MCF 10A (cell line): ENCODE results near the gene GMDS. TPM values are rescaled to one million over a fixed set of nuclear protein-coding genes. Genes with fewer than 3 reads are reported as not detected.

Source experiments
- BruUV-seq: library from RNA; stranded (reverse); fragments of 400-500 nt; replicated peaks from 2 replicates; lab custom pipeline; 2021; lab: Mats Ljungman, UMichigan
- CTCF ChIA-PET: fragments of 300-600 bp; sonication (Branson Sonifier 250); formaldehyde crosslinking; extraction: SDS; loops from one replicate; lab custom pipeline; 2021; ENCODE audit warnings: antibody characterized with exemption, inconsistent platforms; lab: Yijun Ruan, JAX
- POLR2A ChIA-PET: fragments of 300-600, 350-650 bp; sonication (Branson Sonifier 250); formaldehyde crosslinking; extraction: SDS; loops from one replicate; lab custom pipeline; 2020; ENCODE audit warnings: antibody characterized with exemption, inconsistent platforms; lab: Yijun Ruan, JAX
- DNase-seq: peaks from one replicate; pipeline ENCODE4 v3.0.0-alpha.2; 2018; ENCODE audit not compliant: unreplicated experiment
- H3K27ac Mint-ChIP-seq: one replicate; pipeline ENCODE4 v1.8.0; 2022; ENCODE audit warnings: mild to moderate bottlenecking, low read depth, mixed read lengths; ENCODE audit not compliant: unreplicated experiment
- H3K27me3 Mint-ChIP-seq: one replicate; pipeline ENCODE4 v1.8.0; 2022; ENCODE audit warnings: mixed read lengths; ENCODE audit not compliant: insufficient read depth, unreplicated experiment
- H3K36me3 Mint-ChIP-seq: one replicate; pipeline ENCODE4 v1.8.0; 2022; ENCODE audit warnings: mild to moderate bottlenecking, moderate library complexity, mixed read lengths; ENCODE audit not compliant: insufficient read depth, unreplicated experiment
- H3K4me1 Mint-ChIP-seq: one replicate; pipeline ENCODE4 v1.8.0; 2022; ENCODE audit warnings: mixed read lengths; ENCODE audit not compliant: insufficient read depth, unreplicated experiment
- H3K4me3 Mint-ChIP-seq: one replicate; pipeline ENCODE4 v1.8.0; 2022; ENCODE audit warnings: mild to moderate bottlenecking, moderate library complexity, mixed read lengths; ENCODE audit not compliant: unreplicated experiment
- H3K9me3 Mint-ChIP-seq: one replicate; pipeline ENCODE4 v1.8.0; 2022; ENCODE audit warnings: mixed read lengths; ENCODE audit not compliant: unreplicated experiment
- intact Hi-C: fragments of 100-400 bp; cut with micrococcal nuclease; formaldehyde crosslinking; loops from 2 replicates; pipeline ENCODE4 v1.14.1; 2022
- total RNA-seq: library from RNA; stranded (reverse); gene quantifications from 2 replicates; pipeline ENCODE4 v1.2.3, GENCODE V29; 2022
- TF ChIP-seq, protein P1 (sequence below): fragments of 200-600 bp; IDR thresholded peaks from one replicate; pipeline ENCODE4 v1.8.0; 2022; ENCODE audit warnings: antibody characterized with exemption, mild to moderate bottlenecking; ENCODE audit not compliant: unreplicated experiment

GMDS gene
- total RNA-seq, 1 experiment from 2014 or later, result 24.9 TPM

DNA sequence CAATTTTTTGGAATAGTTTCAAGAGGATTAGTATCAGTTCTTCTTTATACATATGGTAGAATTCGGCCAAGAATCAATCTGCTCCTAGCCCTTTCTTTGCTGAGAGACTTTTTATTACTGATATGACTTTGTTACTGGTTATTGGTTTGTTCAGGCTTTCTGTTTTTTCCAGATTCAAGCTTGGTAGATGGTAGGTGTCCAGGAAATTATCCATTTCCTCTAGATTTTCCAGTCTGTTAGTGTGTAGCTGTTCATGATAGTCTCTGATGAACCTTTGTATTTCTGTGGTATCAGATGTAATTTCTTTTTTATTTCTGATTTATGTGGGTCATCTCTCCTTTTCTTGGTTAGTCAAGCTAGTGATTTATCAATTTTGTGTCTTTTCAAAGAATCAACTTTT, 167.6 kb downstream of the GMDS start:
- ChIA-PET CTCF (interaction anchor here (0.6 kb wide), 1 partner anchor 445 kb away, joined by 3 read pairs; no protein-coding TSS in a partner anchor), POLR2A (no interaction called here)
- no peak overlapping the region for H3K27ac Mint-ChIP-seq
- TF ChIP-seq, protein P1, sequence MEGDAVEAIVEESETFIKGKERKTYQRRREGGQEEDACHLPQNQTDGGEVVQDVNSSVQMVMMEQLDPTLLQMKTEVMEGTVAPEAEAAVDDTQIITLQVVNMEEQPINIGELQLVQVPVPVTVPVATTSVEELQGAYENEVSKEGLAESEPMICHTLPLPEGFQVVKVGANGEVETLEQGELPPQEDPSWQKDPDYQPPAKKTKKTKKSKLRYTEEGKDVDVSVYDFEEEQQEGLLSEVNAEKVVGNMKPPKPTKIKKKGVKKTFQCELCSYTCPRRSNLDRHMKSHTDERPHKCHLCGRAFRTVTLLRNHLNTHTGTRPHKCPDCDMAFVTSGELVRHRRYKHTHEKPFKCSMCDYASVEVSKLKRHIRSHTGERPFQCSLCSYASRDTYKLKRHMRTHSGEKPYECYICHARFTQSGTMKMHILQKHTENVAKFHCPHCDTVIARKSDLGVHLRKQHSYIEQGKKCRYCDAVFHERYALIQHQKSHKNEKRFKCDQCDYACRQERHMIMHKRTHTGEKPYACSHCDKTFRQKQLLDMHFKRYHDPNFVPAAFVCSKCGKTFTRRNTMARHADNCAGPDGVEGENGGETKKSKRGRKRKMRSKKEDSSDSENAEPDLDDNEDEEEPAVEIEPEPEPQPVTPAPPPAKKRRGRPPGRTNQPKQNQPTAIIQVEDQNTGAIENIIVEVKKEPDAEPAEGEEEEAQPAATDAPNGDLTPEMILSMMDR, result no peak
- H3K4me1 Mint-ChIP-seq, result peaks cover 13% of the 10 kb centered on the region
- intact Hi-C loops, result no loop called here
- H3K27me3 Mint-ChIP-seq, result no peaks in the 10 kb centered on the region
- no peak for DNase-seq
- no peak overlapping the region for H3K4me3 Mint-ChIP-seq
- no peaks in the 10 kb centered on the region for H3K9me3 Mint-ChIP-seq
- H3K36me3 Mint-ChIP-seq, result no peaks in the 10 kb centered on the region
- no TSS peak for BruUV-seq

DNA sequence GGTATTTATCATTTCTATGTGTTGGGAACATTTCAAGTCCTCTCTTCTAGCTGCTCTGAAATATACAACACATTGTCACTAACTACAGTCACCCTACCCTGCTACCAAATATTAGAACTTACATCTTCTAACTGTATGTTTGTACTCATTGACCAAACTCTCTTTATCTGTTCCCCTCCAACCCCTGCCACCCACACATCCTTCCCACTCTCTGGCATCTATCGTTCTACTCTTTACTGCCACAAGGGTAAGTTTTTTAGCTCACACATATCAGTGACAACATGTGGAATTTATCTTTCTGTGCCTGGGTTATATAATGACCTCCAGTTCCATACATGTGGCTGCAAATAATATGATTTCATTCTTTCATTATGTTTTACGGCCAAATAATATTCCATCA, 171.9 kb downstream of the GMDS start:
- Mint-ChIP-seq H3K4me3 (no peak overlapping the region), H3K27me3 (no peaks in the 10 kb centered on the region), H3K27ac (no peak overlapping the region), H3K36me3 (no peaks in the 10 kb centered on the region), H3K9me3 (no peaks in the 10 kb centered on the region), H3K4me1 (peaks cover 14% of the 10 kb centered on the region)
- intact Hi-C loops, result no loop called here
- POLR2A ChIA-PET, result no interaction called here
- CTCF ChIA-PET, result interaction anchor here (0.7 kb wide), 1 partner anchor 38 kb away, joined by 3 read pairs; no protein-coding TSS in a partner anchor
- DNase-seq, result no peak
- TF ChIP-seq, protein P1, result no peak
- no TSS peak for BruUV-seq

DNA sequence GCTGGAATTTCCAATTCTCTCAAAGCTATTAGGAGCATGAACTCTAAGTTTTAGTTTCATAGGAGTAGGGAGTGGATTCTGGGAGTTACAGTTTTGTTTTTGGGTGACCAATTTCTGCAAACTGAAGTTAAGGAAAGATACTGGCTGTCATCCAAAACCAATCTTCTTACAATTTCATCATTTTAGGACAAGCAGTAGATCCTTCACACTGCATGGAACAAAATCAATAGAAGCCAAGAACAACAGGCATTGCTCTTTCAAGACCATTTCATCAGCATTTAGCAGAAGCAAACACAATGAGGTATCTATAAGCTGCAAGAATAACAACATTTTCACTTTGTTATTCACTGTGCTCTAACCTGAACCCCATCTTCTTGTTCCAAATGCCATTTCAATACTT, 173.0 kb downstream of the GMDS start:
- Mint-ChIP-seq H3K36me3 (no peaks in the 10 kb centered on the region), H3K27ac (no peak overlapping the region), H3K9me3 (no peaks in the 10 kb centered on the region), H3K4me3 (no peak overlapping the region), H3K27me3 (no peaks in the 10 kb centered on the region), H3K4me1 (peaks cover 14% of the 10 kb centered on the region)
- intact Hi-C loops, result no loop called here
- no TSS peak for BruUV-seq
- DNase-seq, result peak; percentile 17
- POLR2A ChIA-PET, result interaction anchor here (0.7 kb wide), 1 partner anchor 423 kb away, joined by 4 read pairs; no protein-coding TSS in a partner anchor
- CTCF ChIA-PET, result interaction anchor here (0.5 kb wide), 1 partner anchor 136 kb away, joined by 3 read pairs; no protein-coding TSS in a partner anchor
- TF ChIP-seq, protein P1, result no peak

DNA sequence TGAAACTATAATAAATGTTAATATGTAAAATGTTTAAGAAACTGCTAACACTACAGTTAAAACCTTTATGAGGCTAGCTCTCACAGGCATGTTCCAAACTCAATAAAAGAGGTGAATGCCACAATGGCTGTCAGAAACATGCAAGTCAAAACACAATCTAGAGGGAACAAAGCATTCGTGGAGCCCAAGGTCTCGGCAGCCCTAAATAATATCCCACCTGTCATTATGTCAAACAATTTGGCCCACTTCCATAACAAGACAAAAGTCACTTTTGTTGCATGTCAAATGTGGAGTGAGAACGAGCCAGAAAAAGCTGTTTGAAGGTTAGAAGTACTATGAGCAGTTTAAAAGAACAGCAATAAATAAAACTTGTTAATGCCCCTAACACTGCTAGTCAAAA, 181.9 kb downstream of the GMDS start:
- H3K4me3 Mint-ChIP-seq, result no peak overlapping the region
- no TSS peak for BruUV-seq
- TF ChIP-seq, protein P1, result no peak
- DNase-seq, result no peak
- no peaks in the 10 kb centered on the region for H3K9me3 Mint-ChIP-seq
- H3K36me3 Mint-ChIP-seq, result no peaks in the 10 kb centered on the region
- H3K4me1 Mint-ChIP-seq, result no peaks in the 10 kb centered on the region
- intact Hi-C loops, result no loop called here
- H3K27me3 Mint-ChIP-seq, result no peaks in the 10 kb centered on the region
- CTCF ChIA-PET, result no interaction called here
- H3K27ac Mint-ChIP-seq, result no peak overlapping the region
- POLR2A ChIA-PET, result interaction anchor here (0.7 kb wide), 1 partner anchor 179 kb away, joined by 3 read pairs; no protein-coding TSS in a partner anchor
